Measurements from ENCODE around the gene AGRP. TPM values are rescaled to one million over a fixed set of nuclear protein-coding genes. Genes with fewer than 3 reads are reported as not detected.
"Not testable (repeated sequence)": the region's sequence is repeated elsewhere in the genome, so short reads cannot be mapped to it uniquely, and the experiment has no call there.

Gene AGRP
- polyA plus RNA-seq, 3 donors, result 0.40 to 0.91 TPM; not detected in 1

- DNase-seq, result no peak
Measured at GRCh38 chr16:67504031-67505021, 21.0 kb upstream of the AGRP start.

- DNase-seq, result no peak
Measured at GRCh38 chr16:67499106-67499505, 15.8 kb upstream of the AGRP start.

- DNase-seq, result no peak
Measured at GRCh38 chr16:67490335-67491096, 7.2 kb upstream of the AGRP start.

- no peak for DNase-seq
Measured at GRCh38 chr16:67489401-67490083, 6.2 kb upstream of the AGRP start.

GRCh38 chr16:67487561-67487960, 4.2 kb upstream of the AGRP start:
- DNase-seq, result not testable (repeated sequence)

GRCh38 chr16:67486805-67487204, 3.5 kb upstream of the AGRP start:
- no peak for DNase-seq

- no peak for DNase-seq
Measured at GRCh38 chr16:67483731-67484525, 581 bp upstream of the AGRP start.

GRCh38 chr16:67482233-67482924, 968 bp downstream of the AGRP start:
- DNase-seq, result no peak

GRCh38 chr16:67481561-67482232, 1.6 kb downstream of the AGRP start:
- no peak for DNase-seq

- peak; percentile 97 for DNase-seq
Measured at GRCh38 chr16:67480833-67481560, 2.4 kb downstream of the AGRP start, which contains the start of gene ATP6V0D1. ATP6V0D1 (minus strand) TSS chr16:67481157; CDS start chr16:67481086, 71 bp downstream.

GRCh38 chr16:67477960-67478554, 5.3 kb downstream of the AGRP start:
- DNase-seq, result no peak

GRCh38 chr16:67474551-67475455, 8.5 kb downstream of the AGRP start:
- no peak for DNase-seq

GRCh38 chr16:67471758-67472384, 11.5 kb downstream of the AGRP start:
- no peak for DNase-seq

GRCh38 chr16:67470359-67470758, 13.0 kb downstream of the AGRP start:
- DNase-seq, result no peak

- no peak for DNase-seq
Measured at GRCh38 chr16:67468731-67469130, 14.6 kb downstream of the AGRP start.

GRCh38 chr16:67466581-67466980, 16.8 kb downstream of the AGRP start:
- DNase-seq, result no peak

- no peak for DNase-seq
Measured at GRCh38 chr16:67464565-67464964, 18.8 kb downstream of the AGRP start.

All from renal pelvis (tissue), 4 donors.